K562 (cell line): Measurements from ENCODE around the gene MFAP2. TPM values are rescaled to one million over a fixed set of nuclear protein-coding genes. Genes with fewer than 3 reads are reported as not detected.

Source experiments
- CBX8 ChIP-seq: fragments of 200-600 bp; sonication (generic); IDR thresholded peaks from 2 replicates; pipeline ENCODE4 v1.6.1; 2012; ENCODE audit warnings: borderline replicate concordance, mixed run types, low read depth, mild to moderate bottlenecking, moderate library complexity, mixed read lengths, low read length, control low read depth, inconsistent platforms; ENCODE audit not compliant: poor library complexity, severe bottlenecking; ENCODE audit errors: extremely low read depth
- COPS2 ChIP-seq: fragments of 450-650 bp; conservative IDR thresholded peaks from 2 replicates; pipeline ENCODE4 v1.6.1; 2016; ENCODE audit warnings: mild to moderate bottlenecking, moderate library complexity
- NFXL1 ChIP-seq: fragments of 450-650 bp; formaldehyde crosslinking; IDR thresholded peaks from 2 replicates; pipeline ENCODE4 v1.4.0; 2021; ENCODE audit warnings: mild to moderate bottlenecking
- NR2F6 ChIP-seq: fragments of 450-650 bp; formaldehyde crosslinking; IDR thresholded peaks from 2 replicates; pipeline ENCODE4 v1.4.0; 2020; ENCODE audit warnings: mild to moderate bottlenecking
- PPARD ChIP-seq: fragments of 250-450 bp; sonication (Bioruptor Pico); IDR thresholded peaks from 2 replicates; pipeline ENCODE4 v1.8.0; 2022; ENCODE audit warnings: inconsistent platforms, mild to moderate bottlenecking, moderate library complexity
- SLC30A9 ChIP-seq: fragments of 250-450 bp; sonication (Bioruptor Pico); IDR thresholded peaks from 2 replicates; pipeline ENCODE4 v1.8.0; 2022; ENCODE audit warnings: mild to moderate bottlenecking, moderate library complexity
- ZNF668 ChIP-seq: fragments of 250-450 bp; sonication (Bioruptor Pico); IDR thresholded peaks from 2 replicates; pipeline ENCODE4 v1.8.0; 2022; ENCODE audit warnings: mild to moderate bottlenecking, inconsistent platforms
- ZNF778 ChIP-seq: fragments of 450-650 bp; formaldehyde crosslinking; IDR thresholded peaks from 2 replicates; pipeline ENCODE4 v1.4.0; 2020; ENCODE audit warnings: mild to moderate bottlenecking, moderate library complexity
- polyA plus RNA-seq, 8 experiments: library from polyadenylated mRNA; depleted of rRNA in 4 of 8; stranded (reverse) in 5 of 8; unstranded in 3 of 8; fragments of >200 nt; fragmentation: Nextera tagmentation in 2 of 8; fragmentation: Illumina TruSeq in 1 of 8; extraction: Ambion mirVana in 2 of 8; extraction: Trizol in 1 of 8; gene quantifications; 2 replicates each; pipeline versions ENCODE4 v1.2.1 to v1.2.3, GENCODE V29; 2011 to 2014; ENCODE audit warnings: inconsistent platforms in 1 of 8, missing spikeins in 1 of 8
- total RNA-seq, 7 experiments: library from RNA; depleted of rRNA in 6 of 7; stranded (reverse); fragments of >200 nt in 6 of 7; fragmentation: Illumina TruSeq in 2 of 7; extraction: Trizol in 2 of 7; gene quantifications; 2 replicates each; pipeline versions ENCODE4 v1.2.1 to v1.2.3, GENCODE V29; 2011 to 2021; ENCODE audit warnings: low replicate concordance in 1 of 7
- TF ChIP-seq, protein P1 (sequence below): fragments of 450-650 bp; IDR thresholded peaks from 2 replicates; pipeline ENCODE4 v1.6.1; 2017; ENCODE audit warnings: antibody characterized with exemption, mild to moderate bottlenecking
- TF ChIP-seq, protein P2 (sequence below): fragments of 450-650 bp; IDR thresholded peaks from 2 replicates; pipeline ENCODE4 v1.6.1; 2016; ENCODE audit warnings: low read depth, mild to moderate bottlenecking, moderate library complexity

Gene MFAP2
- total and polyA plus RNA-seq, 9 of the 15 experiments (the other 6 are each of a cell fraction or from before 2014, with no cell fraction given), result not detected

GRCh38 chr1:17021896-17022295 is 41.5 kb upstream of the MFAP2 start (continued):
- TF ChIP-seq, protein P1, sequence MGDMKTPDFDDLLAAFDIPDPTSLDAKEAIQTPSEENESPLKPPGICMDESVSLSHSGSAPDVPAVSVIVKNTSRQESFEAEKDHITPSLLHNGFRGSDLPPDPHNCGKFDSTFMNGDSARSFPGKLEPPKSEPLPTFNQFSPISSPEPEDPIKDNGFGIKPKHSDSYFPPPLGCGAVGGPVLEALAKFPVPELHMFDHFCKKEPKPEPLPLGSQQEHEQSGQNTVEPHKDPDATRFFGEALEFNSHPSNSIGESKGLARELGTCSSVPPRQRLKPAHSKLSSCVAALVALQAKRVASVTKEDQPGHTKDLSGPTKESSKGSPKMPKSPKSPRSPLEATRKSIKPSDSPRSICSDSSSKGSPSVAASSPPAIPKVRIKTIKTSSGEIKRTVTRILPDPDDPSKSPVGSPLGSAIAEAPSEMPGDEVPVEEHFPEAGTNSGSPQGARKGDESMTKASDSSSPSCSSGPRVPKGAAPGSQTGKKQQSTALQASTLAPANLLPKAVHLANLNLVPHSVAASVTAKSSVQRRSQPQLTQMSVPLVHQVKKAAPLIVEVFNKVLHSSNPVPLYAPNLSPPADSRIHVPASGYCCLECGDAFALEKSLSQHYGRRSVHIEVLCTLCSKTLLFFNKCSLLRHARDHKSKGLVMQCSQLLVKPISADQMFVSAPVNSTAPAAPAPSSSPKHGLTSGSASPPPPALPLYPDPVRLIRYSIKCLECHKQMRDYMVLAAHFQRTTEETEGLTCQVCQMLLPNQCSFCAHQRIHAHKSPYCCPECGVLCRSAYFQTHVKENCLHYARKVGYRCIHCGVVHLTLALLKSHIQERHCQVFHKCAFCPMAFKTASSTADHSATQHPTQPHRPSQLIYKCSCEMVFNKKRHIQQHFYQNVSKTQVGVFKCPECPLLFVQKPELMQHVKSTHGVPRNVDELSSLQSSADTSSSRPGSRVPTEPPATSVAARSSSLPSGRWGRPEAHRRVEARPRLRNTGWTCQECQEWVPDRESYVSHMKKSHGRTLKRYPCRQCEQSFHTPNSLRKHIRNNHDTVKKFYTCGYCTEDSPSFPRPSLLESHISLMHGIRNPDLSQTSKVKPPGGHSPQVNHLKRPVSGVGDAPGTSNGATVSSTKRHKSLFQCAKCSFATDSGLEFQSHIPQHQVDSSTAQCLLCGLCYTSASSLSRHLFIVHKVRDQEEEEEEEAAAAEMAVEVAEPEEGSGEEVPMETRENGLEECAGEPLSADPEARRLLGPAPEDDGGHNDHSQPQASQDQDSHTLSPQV, result no peak
- TF ChIP-seq ZNF668 (no peak), NFXL1 (no peak), COPS2 (no peak), SLC30A9 (CRISPR knock-in tag) (no peak), ZNF778 (CRISPR knock-in tag) (no peak), PPARD (CRISPR knock-in tag) (no peak), NR2F6 (CRISPR knock-in tag) (no peak), CBX8 (no peak)
- TF ChIP-seq, protein P2, sequence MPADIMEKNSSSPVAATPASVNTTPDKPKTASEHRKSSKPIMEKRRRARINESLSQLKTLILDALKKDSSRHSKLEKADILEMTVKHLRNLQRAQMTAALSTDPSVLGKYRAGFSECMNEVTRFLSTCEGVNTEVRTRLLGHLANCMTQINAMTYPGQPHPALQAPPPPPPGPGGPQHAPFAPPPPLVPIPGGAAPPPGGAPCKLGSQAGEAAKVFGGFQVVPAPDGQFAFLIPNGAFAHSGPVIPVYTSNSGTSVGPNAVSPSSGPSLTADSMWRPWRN, result no peak
